SK-N-SH (cell line): Measurements from ENCODE around the gene LRP1-AS. TPM values are rescaled to one million over a fixed set of nuclear protein-coding genes. Genes with fewer than 3 reads are reported as not detected.

Experiments
- CTCF ChIA-PET: fragments of 300-600, 350-600 bp; formaldehyde crosslinking; extraction: SDS; loops from one replicate; lab custom pipeline; 2021; lab: Yijun Ruan, JAX
- POLR2A ChIA-PET: fragments of 350-600 bp; sonication (Branson Sonifier 250); formaldehyde crosslinking; extraction: SDS; loops from one replicate; lab custom pipeline; 2020; ENCODE audit warnings: antibody characterized with exemption, inconsistent platforms; lab: Yijun Ruan, JAX
- DNase-seq: peaks from one replicate; pipeline ENCODE4 v3.0.0; 2012
- H2AFZ ChIP-seq: fragments of 200-600 bp; sonication (generic); 2 replicates; pipeline ENCODE4 v1.8.1; 2016; ENCODE audit warnings: antibody characterized with exemption, mild to moderate bottlenecking, low read depth
- H3F3A ChIP-seq: fragments of 200-600 bp; sonication (generic); replicated peaks from 2 replicates; pipeline ENCODE3; 2016; ENCODE audit warnings: antibody characterized with exemption, mild to moderate bottlenecking; ENCODE audit not compliant: insufficient read depth
- H3K27ac ChIP-seq, 2 experiments: fragments of 200-500 bp in 1 of 2; fragments of 200-600 bp in 1 of 2; sonication (Bioruptor generic) in 1 of 2; sonication (generic), shearing (Covaris generic) in 1 of 2; 2 replicates each; pipeline versions ENCODE4 v1.5.1 to v1.6.1; 2014 to 2016; ENCODE audit warnings: low read depth in 2 of 2, inconsistent platforms in 1 of 2, low read length in 1 of 2, mild to moderate bottlenecking in 1 of 2, mixed read lengths in 1 of 2
- H3K27me3 ChIP-seq: fragments of 200-600 bp; sonication (generic), shearing (Covaris generic); 2 replicates; pipeline ENCODE4 v1.6.1; 2016; ENCODE audit warnings: mixed run types; ENCODE audit not compliant: insufficient read depth
- H3K36me3 ChIP-seq, 2 experiments: fragments of 200-500 bp in 1 of 2; fragments of 200-600 bp in 1 of 2; sonication (Bioruptor generic) in 1 of 2; sonication (generic) in 1 of 2; replicated peaks in 1 of 2; 2 replicates each; pipeline versions ENCODE3 to v1.5.1; 2014 to 2016; ENCODE audit warnings: low read length in 1 of 2, mild to moderate bottlenecking in 1 of 2; ENCODE audit not compliant: insufficient read depth in 2 of 2, control insufficient read depth in 1 of 2
- H3K4me1 ChIP-seq, 2 experiments: fragments of 200-500 bp in 1 of 2; fragments of 200-600 bp in 1 of 2; sonication (Bioruptor generic) in 1 of 2; sonication (generic), shearing (Covaris generic) in 1 of 2; 2 replicates each; pipeline versions ENCODE4 v1.5.1 to v1.6.1; 2014 to 2016; ENCODE audit warnings: low read depth in 1 of 2, low read length in 1 of 2, mixed run types in 1 of 2; ENCODE audit not compliant: insufficient read depth in 2 of 2, control insufficient read depth in 1 of 2
- H3K4me2 ChIP-seq: fragments of 200-600 bp; sonication (generic), shearing (Covaris generic); 2 replicates; pipeline ENCODE4 v1.6.1; 2017; ENCODE audit warnings: mixed run types
- H3K4me3 ChIP-seq, 2 experiments: fragments of 200-500 bp in 1 of 2; fragments of 200-600 bp in 1 of 2; sonication (Bioruptor generic) in 1 of 2; sonication (generic), shearing (Covaris generic) in 1 of 2; 2 replicates each; pipeline versions ENCODE4 v1.5.1 to v1.8.1; 2014 to 2016; ENCODE audit warnings: low read depth in 2 of 2, inconsistent platforms in 1 of 2, low read length in 1 of 2, mild to moderate bottlenecking in 1 of 2, mixed read lengths in 1 of 2, moderate library complexity in 1 of 2
- H3K79me2 ChIP-seq: fragments of 200-600 bp; sonication (generic); 2 replicates; pipeline ENCODE4 v1.8.1; 2017; ENCODE audit warnings: mild to moderate bottlenecking; ENCODE audit not compliant: insufficient read depth
- H3K9ac ChIP-seq: fragments of 200-600 bp; sonication (generic); 2 replicates; pipeline ENCODE4 v1.6.1; 2017; ENCODE audit warnings: mixed run types
- H3K9me2 ChIP-seq: fragments of 200-600 bp; sonication (generic); 2 replicates; pipeline ENCODE4 v1.6.1; 2017; ENCODE audit warnings: mixed run types
- H3K9me3 ChIP-seq: fragments of 200-600 bp; sonication (generic); 2 replicates; pipeline ENCODE4 v1.6.1; 2017; ENCODE audit warnings: mixed run types, mild to moderate bottlenecking, moderate library complexity
- H4K20me1 ChIP-seq: fragments of 200-600 bp; sonication (generic); 2 replicates; pipeline ENCODE4 v1.6.1; 2017; ENCODE audit warnings: mild to moderate bottlenecking, mixed run types; ENCODE audit not compliant: insufficient read depth
- CTCF ChIP-seq: fragments of 200-600 bp; sonication (generic); IDR thresholded peaks from 2 replicates; pipeline ENCODE4 v1.6.1; 2017; ENCODE audit warnings: antibody characterized with exemption, mild to moderate bottlenecking, moderate library complexity
- EP300 ChIP-seq, 2 experiments: IDR thresholded peaks; 2 replicates each; pipeline versions ENCODE4 v1.4.0 to v1.6.1; 2012; ENCODE audit warnings: borderline replicate concordance in 1 of 2, low read depth in 1 of 2, low read length in 1 of 2
- EZH2phosphoT487 ChIP-seq: fragments of 200-600 bp; sonication (generic); IDR thresholded peaks from 2 replicates; pipeline ENCODE4 v1.6.1; 2017; ENCODE audit warnings: low read depth, mixed run types, mild to moderate bottlenecking, antibody characterized with exemption, moderate library complexity, borderline replicate concordance
- FOSL2 ChIP-seq: IDR thresholded peaks from 2 replicates; pipeline ENCODE4 v1.4.0; 2012; ENCODE audit warnings: low read depth, mild to moderate bottlenecking, moderate library complexity, borderline replicate concordance
- GABPA ChIP-seq: IDR thresholded peaks from 2 replicates; pipeline ENCODE4 v1.4.0; 2012; ENCODE audit warnings: low read depth, mild to moderate bottlenecking
- JUND ChIP-seq: IDR thresholded peaks from 2 replicates; pipeline ENCODE4 v1.4.0; 2012
- MAX ChIP-seq: IDR thresholded peaks from 2 replicates; pipeline ENCODE4 v1.4.0; 2012; ENCODE audit warnings: low read depth
- MEF2A ChIP-seq: IDR thresholded peaks from 2 replicates; pipeline ENCODE4 v1.4.0; 2012; ENCODE audit warnings: low read depth, borderline replicate concordance
- PBX3 ChIP-seq: IDR thresholded peaks from 2 replicates; pipeline ENCODE4; 2012
- RAD21 ChIP-seq: IDR thresholded peaks from 2 replicates; pipeline ENCODE4 v1.6.1; 2012; ENCODE audit warnings: mild to moderate bottlenecking, low read length
- REST ChIP-seq: IDR thresholded peaks from 2 replicates; pipeline ENCODE4 v1.6.1; 2012; ENCODE audit warnings: mild to moderate bottlenecking, low read depth, low read length, moderate library complexity
- RFX5 ChIP-seq: IDR thresholded peaks from 2 replicates; pipeline ENCODE4 v1.6.1; 2012; ENCODE audit warnings: mild to moderate bottlenecking, improper control_type of control experiment, low read length
- TAF1 ChIP-seq: IDR thresholded peaks from 2 replicates; pipeline ENCODE4 v1.6.1; 2012; ENCODE audit warnings: low read depth, mild to moderate bottlenecking, low read length, moderate library complexity, borderline replicate concordance
- TCF12 ChIP-seq: IDR thresholded peaks from 2 replicates; pipeline ENCODE4 v1.4.0; 2012
- TEAD4 ChIP-seq: IDR thresholded peaks from 2 replicates; pipeline ENCODE4 v1.4.0; 2012; ENCODE audit warnings: mild to moderate bottlenecking, borderline replicate concordance; ENCODE audit not compliant: insufficient read depth
- USF1 ChIP-seq: IDR thresholded peaks from 2 replicates; pipeline ENCODE4 v1.4.0; 2012; ENCODE audit warnings: low read depth, borderline replicate concordance
- USF2 ChIP-seq: fragments of 150-350 bp; IDR thresholded peaks from 2 replicates; pipeline ENCODE4 v1.6.1; 2017; ENCODE audit warnings: antibody characterized with exemption, low read length, low read depth, borderline replicate concordance
- WGBS: methylation state at CpG from one replicate; pipeline ENCODE4 v1.1.6; 2017; ENCODE audit warnings: low lambda C conversion rate; 5-methylcytosine and 5-hydroxymethylcytosine counted together
- polyA plus RNA-seq, 3 experiments: library from polyadenylated mRNA; depleted of rRNA; stranded (reverse); fragments of >200 nt; gene quantifications; 2 replicates each; pipeline ENCODE4 v1.2.3, GENCODE V29; 2012

The LRP1-AS gene
- polyA plus RNA-seq, 1 of the 3 experiments (the other 2 are of a cell fraction): not detected

GRCh38 chr12:57190037-57190436 lies 42.6 kb upstream of the LRP1-AS start (continued):
- TF ChIP-seq CTCF: no peak
- no peak for TF ChIP-seq TAF1
- TF ChIP-seq FOSL2: no peak
- no peak for TF ChIP-seq EZH2phosphoT487
- TF ChIP-seq GABPA: no peak
- TF ChIP-seq REST: no peak

GRCh38 chr12:57188090-57188425 lies 40.6 kb upstream of the LRP1-AS start:
- no peaks in the 10 kb centered on the region for H4K20me1 ChIP-seq
- no peaks in the 10 kb centered on the region for H3K79me2 ChIP-seq
- no peak overlapping the region for H3K9ac ChIP-seq
- no peaks in the 10 kb centered on the region for H3K4me1 ChIP-seq
- no peak overlapping the region for H2AFZ ChIP-seq
- H3F3A ChIP-seq: peaks cover 4% of the 10 kb centered on the region
- no peaks in the 10 kb centered on the region for H3K9me2 ChIP-seq
- DNase-seq: no peak
- no peak overlapping the region for H3K4me2 ChIP-seq
- no peak for TF ChIP-seq MAX
- TF ChIP-seq EP300 (IDR thresholded peaks at IDR 0.05; ENCODE audit: borderline replicate concordance in 1 of 2, low read depth in 1 of 2, low read length in 1 of 2): no peak
- TF ChIP-seq TCF12: no peak
- no peak for TF ChIP-seq PBX3
- no peak for TF ChIP-seq RAD21
- no peak for TF ChIP-seq REST
- TF ChIP-seq RFX5: no peak
- TF ChIP-seq TEAD4: no peak
- TF ChIP-seq USF2: no peak
- no peak for TF ChIP-seq USF1
- no peak for TF ChIP-seq JUND
- no peak for TF ChIP-seq MEF2A
- peaks cover 25 to 83% of the 10 kb centered on the region in 2 experiments for H3K36me3 ChIP-seq
- POLR2A ChIA-PET: interaction anchor here (1.2 kb wide), 1 partner anchor 8 kb away, joined by 3 read pairs; no protein-coding TSS in a partner anchor
- H3K9me3 ChIP-seq: no peaks in the 10 kb centered on the region
- CTCF ChIA-PET: interaction anchor here (1.2 to 31.5 kb wide), 6 partner anchors 26 to 119 kb away, joined by 3 to 616 read pairs (median 48); partner anchors contain the start of genes LRP1 and LRP1-AS
- no peaks in the 10 kb centered on the region for H3K27me3 ChIP-seq
- no peak overlapping the region for H3K4me3 ChIP-seq
- no peak overlapping the region for H3K27ac ChIP-seq
- 91% methylated on average over 7 of the region's 8 CpGs for WGBS
